HepG2 (cell line): Measurements from ENCODE around the gene FRMD5. TPM values are rescaled to one million over a fixed set of nuclear protein-coding genes. Genes with fewer than 3 reads are reported as not detected.

ENCODE experiments used
- ATAC-seq: fragments of 200-7000 bp; cut with Tn5 transposase; 3 replicates; pipeline ENCODE4 v1.9.1; 2020; ENCODE audit warnings: mild to moderate bottlenecking, moderate library complexity
- BruUV-seq: library from RNA; stranded (reverse); fragments of 400-500 nt; replicated peaks from 2 replicates; lab custom pipeline; 2021; lab: Mats Ljungman, UMichigan
- CTCF ChIA-PET: fragments of 300-600 bp; formaldehyde crosslinking; extraction: SDS; loops from one replicate; lab custom pipeline; 2021; ENCODE audit warnings: low total read pairs, inconsistent platforms, low intra/inter-chr PET ratio; lab: Yijun Ruan, JAX
- POLR2A ChIA-PET: fragments of 350-600 bp; sonication (Branson Sonifier 250); formaldehyde crosslinking; loops from one replicate; lab custom pipeline; 2020; ENCODE audit warnings: antibody characterized with exemption, inconsistent platforms; lab: Yijun Ruan, JAX
- DNase-seq: peaks from one replicate; pipeline ENCODE4 v3.0.0-alpha.2; 2015; ENCODE audit warnings: low spot score
- FAIRE-seq: peaks from 3 replicates; lab custom pipeline; 2011; peaks lifted over from hg19 to GRCh38; lab: Jason Lieb, UNC
- H2AFZ ChIP-seq: one replicate; pipeline ENCODE4 v1.6.1; 2011; ENCODE audit warnings: low read length, inconsistent platforms
- H3K27ac ChIP-seq: fragments of 300-600 bp; 3 replicates; pipeline ENCODE4 v1.8.0; 2011; ENCODE audit warnings: mixed run types, mild to moderate bottlenecking, mixed read lengths, low read length, inconsistent platforms; ENCODE audit not compliant: insufficient read depth; ENCODE audit errors: extremely low read length
- H3K27me3 ChIP-seq, 2 experiments: fragments of 200-600 bp in 1 of 2; 2 replicates in 1 of 2; 3 replicates in 1 of 2; pipeline versions ENCODE4 v1.6.0 to v1.8.0; 2011; ENCODE audit warnings: low read length in 2 of 2, mild to moderate bottlenecking in 2 of 2, moderate library complexity in 2 of 2, inconsistent platforms in 1 of 2; ENCODE audit not compliant: insufficient read depth in 2 of 2, control insufficient read depth in 1 of 2
- H3K36me3 ChIP-seq, 2 experiments: fragments of 200-600 bp in 1 of 2; replicated peaks in 1 of 2; 2 replicates in 1 of 2; 3 replicates in 1 of 2; pipeline versions ENCODE4 v1.5.1 to v1.8.0; 2011; ENCODE audit warnings: low read length in 2 of 2, inconsistent platforms in 1 of 2; ENCODE audit not compliant: insufficient read depth in 2 of 2, control insufficient read depth in 1 of 2
- H3K4me1 ChIP-seq: 2 replicates; pipeline ENCODE4 v1.5.1; 2012; ENCODE audit warnings: low read length, inconsistent platforms; ENCODE audit not compliant: insufficient read depth
- H3K4me2 ChIP-seq: 2 replicates; pipeline ENCODE4 v1.6.0; 2011; ENCODE audit warnings: low read depth, low read length, inconsistent platforms
- H3K4me3 ChIP-seq, 3 experiments: fragments of 200-600 bp in 1 of 3; sonication (generic), shearing (Covaris generic) in 1 of 3; replicated peaks in 1 of 3; 2 replicates each; pipeline ENCODE4 v1.5.1; 2011 to 2016; ENCODE audit warnings: low read length in 3 of 3, inconsistent platforms in 2 of 3, low read depth in 2 of 3, mild to moderate bottlenecking in 2 of 3, control low read depth in 1 of 3, mixed read lengths in 1 of 3; ENCODE audit not compliant: insufficient read depth in 1 of 3
- H3K79me2 ChIP-seq: one replicate; pipeline ENCODE4 v1.6.1; 2011; ENCODE audit warnings: low read length, inconsistent platforms; ENCODE audit not compliant: insufficient read depth
- H3K9ac ChIP-seq: 2 replicates; pipeline ENCODE4 v1.6.0; 2011; ENCODE audit warnings: mild to moderate bottlenecking, low read depth, low read length, inconsistent platforms; ENCODE audit not compliant: insufficient read depth
- H3K9me3 ChIP-seq: 2 replicates; pipeline ENCODE4 v1.5.1; 2012; ENCODE audit warnings: mild to moderate bottlenecking, low read length
- H4K20me1 ChIP-seq: 2 replicates; pipeline ENCODE4 v1.6.0; 2011; ENCODE audit warnings: inconsistent platforms, mild to moderate bottlenecking, low read length, moderate library complexity; ENCODE audit not compliant: insufficient read depth
- AKAP8 ChIP-seq: sonication (generic); formaldehyde crosslinking; IDR thresholded peaks from 2 replicates; pipeline ENCODE4 v1.5.1; 2020; ENCODE audit warnings: mild to moderate bottlenecking, missing genetic modification reagents
- JDP2 ChIP-seq: sonication (generic); formaldehyde crosslinking; IDR thresholded peaks from 2 replicates; pipeline ENCODE4 v1.8.1; 2022; ENCODE audit warnings: missing genetic modification reagents, borderline replicate concordance
- MAFG ChIP-seq: sonication (generic); formaldehyde crosslinking; IDR thresholded peaks from 2 replicates; pipeline ENCODE4 v1.5.1; 2020; ENCODE audit warnings: mild to moderate bottlenecking, missing genetic modification reagents
- MEIS1 ChIP-seq: sonication (generic); formaldehyde crosslinking; IDR thresholded peaks from 2 replicates; pipeline ENCODE4 v1.9.0; 2021; ENCODE audit warnings: mild to moderate bottlenecking, missing genetic modification reagents, moderate library complexity, borderline replicate concordance
- PCBP1 ChIP-seq: fragments of 200-400 bp; formaldehyde crosslinking; IDR thresholded peaks from 2 replicates; pipeline ENCODE4 v1.6.1; 2017; ENCODE audit warnings: mild to moderate bottlenecking, low read depth, low read length, borderline replicate concordance
- SMC3 ChIP-seq: IDR thresholded peaks from 2 replicates; pipeline ENCODE4 v1.6.1; 2011; ENCODE audit warnings: low read length, improper control_type of control experiment
- SOX6 ChIP-seq, 2 experiments: fragments of 450-650 bp in 1 of 2; sonication (generic) in 1 of 2; formaldehyde crosslinking in 1 of 2; IDR thresholded peaks; 2 replicates each; pipeline versions ENCODE4 v1.4.0 to v1.6.1; 2017 to 2020; ENCODE audit warnings: antibody characterized with exemption in 1 of 2, mild to moderate bottlenecking in 1 of 2, missing genetic modification reagents in 1 of 2
- SP1 ChIP-seq, 2 experiments: fragments of 450-650 bp in 1 of 2; sonication (generic) in 1 of 2; formaldehyde crosslinking in 1 of 2; IDR thresholded peaks; 2 replicates each; pipeline versions ENCODE4 v1.4.0 to v1.6.1; 2016 to 2020; ENCODE audit warnings: missing genetic modification reagents in 1 of 2
- ZFP36L2 ChIP-seq: sonication (generic); formaldehyde crosslinking; IDR thresholded peaks from 2 replicates; pipeline ENCODE4 v1.4.0; 2020; ENCODE audit warnings: missing genetic modification reagents
- ZNF282 ChIP-seq: fragments of 450-650 bp; IDR thresholded peaks from 2 replicates; pipeline ENCODE4 v1.6.1; 2018; ENCODE audit not compliant: partially characterized antibody
- ZNF296 ChIP-seq: sonication (generic); formaldehyde crosslinking; conservative IDR thresholded peaks from 2 replicates; pipeline ENCODE4 v1.5.0; 2020; ENCODE audit warnings: mild to moderate bottlenecking, missing genetic modification reagents
- ZNF430 ChIP-seq: sonication (generic); formaldehyde crosslinking; IDR thresholded peaks from 2 replicates; pipeline ENCODE4 v1.9.0; 2021; ENCODE audit warnings: mild to moderate bottlenecking, missing genetic modification reagents
- ZNF878 ChIP-seq: sonication (generic); formaldehyde crosslinking; IDR thresholded peaks from 2 replicates; pipeline ENCODE4 v1.8.1; 2023; ENCODE audit warnings: mild to moderate bottlenecking, missing genetic modification reagents, moderate library complexity
- in situ Hi-C: cut with HindIII; loops from 2 replicates; pipeline ENCODE4 v1.10.0; 2017; ENCODE audit warnings: low pct_unique_long_range_greater_than_20kb; ENCODE audit not compliant: extremely low pct_ligation_motif_present
- intact Hi-C: fragments of 100-400 bp; cut with micrococcal nuclease; formaldehyde crosslinking; loops from one replicate; pipeline ENCODE4 v1.10.0; 2022; ENCODE audit not compliant: unreplicated experiment
- polyA plus RNA-seq, 8 experiments: library from polyadenylated mRNA; depleted of rRNA in 3 of 8; stranded (reverse) in 7 of 8; unstranded in 1 of 8; fragments of >200 nt; fragmentation: Illumina TruSeq in 4 of 8; extraction: Trizol in 4 of 8; gene quantifications; 2 replicates each; pipeline versions ENCODE4 v1.2.1 to v1.2.3, GENCODE V29; 2011 to 2016; ENCODE audit warnings: low read depth in 4 of 8, missing spikeins in 1 of 8, mixed read lengths in 1 of 8; ENCODE audit not compliant: insufficient read depth in 1 of 8
- total RNA-seq, 5 experiments: library from RNA; depleted of rRNA; stranded (reverse); fragments of >200 nt; fragmentation: Illumina TruSeq; extraction: Trizol; gene quantifications; 2 replicates each; pipeline ENCODE4 v1.2.3, GENCODE V29; 2016; ENCODE audit warnings: low read depth in 1 of 5

Gene FRMD5
- total and polyA plus RNA-seq, 2 of the 13 experiments (the other 11 are each of a cell fraction or from before 2014, with no cell fraction given): 0.93 to 1.5 TPM

GRCh38 chr15:43968551-43968950 lies 226.5 kb downstream of the FRMD5 start (continued):
- TF ChIP-seq ZNF282 (no peak), JDP2 (CRISPR knock-in tag) (no peak), SMC3 (no peak), MEIS1 (CRISPR knock-in tag) (no peak), ZNF430 (CRISPR knock-in tag) (no peak)

- BruUV-seq: no TSS peak
- no peak overlapping the region for H3K27ac ChIP-seq
- FAIRE-seq (no peak), ATAC-seq (no peak), DNase-seq (no peak)
- ChIA-PET CTCF (no interaction called here), POLR2A (no interaction called here)
- no peak overlapping the region for H3K4me3 ChIP-seq
- no peaks in the 10 kb centered on the region for H3K79me2 ChIP-seq
- H3K9me3 ChIP-seq: no peaks in the 10 kb centered on the region
- no peaks in the 10 kb centered on the region for H4K20me1 ChIP-seq
- TF ChIP-seq ZNF878 (CRISPR knock-in tag): no peak
- TF ChIP-seq ZFP36L2 (CRISPR knock-in tag): no peak
- TF ChIP-seq SP1 (IDR thresholded peaks at IDR 0.05): no peak
- TF ChIP-seq SP1 (CRISPR knock-in tag; IDR thresholded peaks at IDR 0.05): no peak
- TF ChIP-seq MAFG (CRISPR knock-in tag): no peak
- no peak for TF ChIP-seq ZNF296 (CRISPR knock-in tag)
- TF ChIP-seq SOX6 (IDR thresholded peaks at IDR 0.05): no peak
- TF ChIP-seq SOX6 (CRISPR knock-in tag; IDR thresholded peaks at IDR 0.05): no peak
- no peak for TF ChIP-seq PCBP1
- TF ChIP-seq AKAP8 (CRISPR knock-in tag): no peak
- intact Hi-C loops: no loop called here
- in situ Hi-C loops: no loop called here
- no peaks in the 10 kb centered on the region for H3K4me1 ChIP-seq
- H2AFZ ChIP-seq: no peak overlapping the region
- no peaks in the 10 kb centered on the region for H3K27me3 ChIP-seq
- no peak overlapping the region for H3K4me2 ChIP-seq
- H3K36me3 ChIP-seq: no peaks in the 10 kb centered on the region
- no peak overlapping the region for H3K9ac ChIP-seq
Observed at GRCh38 chr15:43966646-43967045, 228.4 kb downstream of the FRMD5 start.
